ENCODE data around the gene CCDC148.

The CCDC148 gene

DNA sequence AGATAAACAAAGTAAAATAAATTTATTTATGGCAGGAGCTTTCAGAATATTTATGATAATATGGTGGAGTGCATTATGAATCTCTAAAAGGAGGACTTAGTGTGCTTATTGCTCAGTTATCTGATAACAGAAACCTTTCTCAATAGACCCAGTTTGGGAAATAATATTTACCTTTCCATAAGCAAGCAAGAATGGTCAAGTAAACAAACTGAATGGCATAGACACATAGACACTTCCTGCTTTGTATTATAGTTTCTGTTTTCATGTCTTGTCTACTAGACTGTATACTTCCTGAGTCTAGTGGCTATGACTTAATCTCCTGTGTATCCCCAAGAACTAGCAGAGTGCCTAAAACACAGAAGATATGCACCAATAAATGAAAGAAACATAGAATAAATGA is 267.0 kb downstream of the CCDC148 start:
- Histone ChIP-seq H3K4me1 (ENCODE audit: insufficient read depth, low read length) (peaks cover 22% of the 10 kb centered on the region), H3K27me3 (ENCODE audit: insufficient read depth, low read length) (no peaks in the 10 kb centered on the region), H3K9ac (ENCODE audit: low read depth, low read length) (no peak overlapping the region), H3K4me3 (ENCODE audit: low read length) (no peak overlapping the region), H3K36me3 (ENCODE audit: insufficient read depth, low read length) (no peaks in the 10 kb centered on the region), H3K9me3 (ENCODE audit: insufficient read depth, low read depth, low read length) (no peaks in the 10 kb centered on the region), H3K27ac (ENCODE audit: low read depth, low read length) (no peak overlapping the region)

DNA sequence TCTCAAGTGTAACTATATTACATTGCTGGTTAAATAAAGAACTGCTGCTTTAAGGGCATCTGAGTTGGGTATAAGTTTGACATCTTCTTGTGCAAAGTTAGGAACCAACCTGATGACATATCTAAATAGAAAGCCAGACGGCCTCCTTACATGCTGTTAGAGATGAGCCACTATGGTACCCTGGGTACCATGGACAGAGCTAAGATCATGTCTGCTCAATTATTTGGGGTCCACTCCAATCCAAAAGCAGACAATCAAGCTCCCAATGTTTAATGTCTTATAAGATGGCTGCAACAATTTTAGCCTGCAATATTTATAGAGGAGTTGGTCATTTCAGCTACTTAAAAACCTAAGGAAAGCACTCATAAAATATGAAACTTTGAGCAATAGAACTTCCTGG is 268.6 kb downstream of the CCDC148 start:
- no peak overlapping the region for H3K4me3 ChIP-seq (ENCODE audit: low read length)
- 88% methylated on average over 1 of the region's 1 CpG for WGBS
- H3K9ac ChIP-seq (ENCODE audit: low read depth, low read length) = no peak overlapping the region
- H3K27me3 ChIP-seq (ENCODE audit: insufficient read depth, low read length) = no peaks in the 10 kb centered on the region
- peaks cover 22% of the 10 kb centered on the region for H3K4me1 ChIP-seq (ENCODE audit: insufficient read depth, low read length)
- H3K9me3 ChIP-seq (ENCODE audit: insufficient read depth, low read depth, low read length) = no peaks in the 10 kb centered on the region
- no peaks in the 10 kb centered on the region for H3K36me3 ChIP-seq (ENCODE audit: insufficient read depth, low read length)
- H3K27ac ChIP-seq (ENCODE audit: low read depth, low read length) = no peak overlapping the region

DNA sequence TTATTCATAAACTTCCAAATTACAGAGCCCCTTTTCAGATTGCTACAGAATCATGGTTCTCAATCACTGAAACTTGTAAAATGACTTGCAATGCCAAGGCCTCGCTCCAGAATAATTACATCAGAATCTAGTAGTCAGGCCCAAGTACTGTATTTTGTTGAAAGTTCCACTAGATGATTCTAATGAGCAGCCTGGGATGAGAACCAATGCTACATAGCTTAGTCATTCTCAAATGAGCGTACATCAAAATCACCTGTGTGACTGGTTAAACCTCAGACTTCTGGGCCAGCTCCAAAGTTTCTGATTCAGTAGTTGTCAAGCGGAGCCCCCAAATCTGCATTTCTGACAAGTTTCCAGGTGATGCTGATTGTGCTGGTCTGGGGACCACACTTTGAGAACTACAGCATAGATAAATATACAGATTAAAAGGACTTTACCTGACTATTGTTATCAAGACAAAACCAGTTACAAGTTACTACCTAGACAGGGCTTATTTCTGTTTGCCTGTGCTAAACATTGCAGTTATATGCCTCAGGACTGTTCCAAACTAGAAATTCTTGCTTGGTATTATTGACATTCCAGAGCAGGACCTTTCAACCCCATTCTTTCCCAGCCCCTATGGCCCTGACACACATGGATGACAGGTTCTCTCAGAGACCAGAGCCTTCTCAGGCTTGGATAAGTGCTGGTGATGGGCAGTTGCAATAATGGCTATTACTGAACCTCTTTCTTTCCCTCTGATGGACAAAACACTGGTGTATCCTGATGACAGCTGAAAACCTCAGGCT is 271.8 kb downstream of the CCDC148 start:
- Histone ChIP-seq H3K9ac (ENCODE audit: low read depth, low read length) (no peak overlapping the region), H3K9me3 (ENCODE audit: insufficient read depth, low read depth, low read length) (no peaks in the 10 kb centered on the region), H3K4me1 (ENCODE audit: insufficient read depth, low read length) (no peaks in the 10 kb centered on the region; the same call in 1 of the 2 replicates), H3K36me3 (ENCODE audit: insufficient read depth, low read length) (no peaks in the 10 kb centered on the region), H3K27me3 (ENCODE audit: insufficient read depth, low read length) (no peaks in the 10 kb centered on the region), H3K27ac (ENCODE audit: low read depth, low read length) (no peak overlapping the region), H3K4me3 (ENCODE audit: low read length) (no peak overlapping the region)
- WGBS = 91% methylated on average over 3 of the region's 3 CpGs

DNA sequence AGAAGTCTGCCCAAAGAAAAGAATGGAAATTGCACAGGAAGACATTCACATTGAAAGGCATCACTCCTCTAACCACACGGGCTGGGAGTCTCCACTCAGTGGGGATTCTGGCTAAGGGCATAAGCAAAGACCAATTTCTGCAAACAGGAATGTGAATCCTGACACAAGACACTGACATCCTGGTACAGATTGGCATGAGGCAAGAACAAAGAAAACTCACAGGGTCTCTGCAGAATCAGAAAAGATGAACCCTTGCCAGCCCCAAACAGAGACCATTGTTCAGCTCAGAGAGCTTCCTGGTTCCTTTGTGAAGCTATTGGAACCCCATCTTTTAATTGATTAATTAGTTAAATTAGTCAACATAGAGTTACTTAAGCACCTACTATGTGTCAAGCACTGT is 272.6 kb downstream of the CCDC148 start:
- Histone ChIP-seq H3K27me3 (ENCODE audit: insufficient read depth, low read length) (no peaks in the 10 kb centered on the region), H3K36me3 (ENCODE audit: insufficient read depth, low read length) (no peaks in the 10 kb centered on the region), H3K4me1 (ENCODE audit: insufficient read depth, low read length) (no peaks in the 10 kb centered on the region; the same call in 1 of the 2 replicates), H3K9ac (ENCODE audit: low read depth, low read length) (no peak overlapping the region), H3K4me3 (ENCODE audit: low read length) (no peak overlapping the region), H3K9me3 (ENCODE audit: insufficient read depth, low read depth, low read length) (no peaks in the 10 kb centered on the region), H3K27ac (ENCODE audit: low read depth, low read length) (no peak overlapping the region)
- 50% methylated on average over 1 of the region's 1 CpG for WGBS

DNA sequence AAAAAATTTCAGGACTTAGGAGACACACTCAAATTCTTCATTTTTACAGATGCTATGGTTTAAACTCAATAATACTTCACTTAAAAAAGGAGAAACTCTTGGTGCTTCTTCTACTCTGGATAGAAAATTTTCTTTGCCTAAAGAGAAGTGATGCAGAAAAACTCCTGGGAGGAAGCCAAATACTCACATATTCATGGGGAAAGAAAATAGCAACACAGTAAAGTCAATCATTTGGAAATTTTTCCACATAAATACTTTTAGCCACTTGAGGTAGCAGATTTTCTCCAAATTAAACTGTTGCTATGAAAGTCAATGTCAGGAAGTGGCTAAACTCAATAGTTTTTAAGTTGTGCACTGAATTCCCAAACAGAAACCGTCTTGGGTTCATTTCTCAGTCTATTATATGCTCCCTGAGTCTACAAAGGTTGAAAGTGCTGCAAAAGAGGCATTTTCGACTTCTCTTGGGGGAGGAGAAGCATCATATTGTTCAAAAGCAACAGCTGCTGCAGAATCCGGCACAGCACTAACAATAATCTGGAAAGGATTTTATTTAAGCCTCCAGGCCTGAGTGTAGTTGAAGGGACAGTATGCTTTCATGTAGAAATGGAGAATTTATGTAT is 273.8 kb downstream of the CCDC148 start:
- Histone ChIP-seq H3K4me3 (ENCODE audit: low read length) (no peak overlapping the region), H3K36me3 (ENCODE audit: insufficient read depth, low read length) (no peaks in the 10 kb centered on the region), H3K9ac (ENCODE audit: low read depth, low read length) (no peak overlapping the region), H3K27me3 (ENCODE audit: insufficient read depth, low read length) (no peaks in the 10 kb centered on the region), H3K4me1 (ENCODE audit: insufficient read depth, low read length) (no peaks in the 10 kb centered on the region), H3K27ac (ENCODE audit: low read depth, low read length) (no peak overlapping the region), H3K9me3 (ENCODE audit: insufficient read depth, low read depth, low read length) (no peaks in the 10 kb centered on the region)
- WGBS = 93% methylated on average over 3 of the region's 3 CpGs

DNA sequence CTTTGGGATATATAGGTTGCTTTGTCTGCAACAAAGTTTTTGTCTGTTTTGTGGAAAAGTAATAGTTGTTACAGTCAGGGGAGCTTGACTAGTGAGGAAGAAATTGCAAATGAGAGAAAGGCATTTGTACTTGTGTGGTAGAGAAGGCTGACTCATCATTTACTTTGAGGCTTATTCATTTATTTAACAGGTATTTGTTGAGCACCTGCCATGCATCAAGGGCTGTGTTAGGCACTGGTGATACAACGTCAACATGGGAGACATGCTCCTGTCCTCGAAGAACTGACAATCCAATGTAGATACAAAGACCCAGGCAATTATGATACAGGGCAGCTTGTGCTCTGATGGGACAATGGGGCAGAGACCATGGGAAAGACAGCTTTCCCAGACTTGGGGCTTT is 275.4 kb downstream of the CCDC148 start:
- Histone ChIP-seq H3K9me3 (ENCODE audit: insufficient read depth, low read depth, low read length) (no peaks in the 10 kb centered on the region), H3K4me3 (ENCODE audit: low read length) (no peak overlapping the region), H3K4me1 (ENCODE audit: insufficient read depth, low read length) (no peaks in the 10 kb centered on the region), H3K36me3 (ENCODE audit: insufficient read depth, low read length) (no peaks in the 10 kb centered on the region), H3K9ac (ENCODE audit: low read depth, low read length) (no peak overlapping the region), H3K27me3 (ENCODE audit: insufficient read depth, low read length) (no peaks in the 10 kb centered on the region), H3K27ac (ENCODE audit: low read depth, low read length) (no peak overlapping the region)
- 67% methylated on average over 2 of the region's 2 CpGs for WGBS

DNA sequence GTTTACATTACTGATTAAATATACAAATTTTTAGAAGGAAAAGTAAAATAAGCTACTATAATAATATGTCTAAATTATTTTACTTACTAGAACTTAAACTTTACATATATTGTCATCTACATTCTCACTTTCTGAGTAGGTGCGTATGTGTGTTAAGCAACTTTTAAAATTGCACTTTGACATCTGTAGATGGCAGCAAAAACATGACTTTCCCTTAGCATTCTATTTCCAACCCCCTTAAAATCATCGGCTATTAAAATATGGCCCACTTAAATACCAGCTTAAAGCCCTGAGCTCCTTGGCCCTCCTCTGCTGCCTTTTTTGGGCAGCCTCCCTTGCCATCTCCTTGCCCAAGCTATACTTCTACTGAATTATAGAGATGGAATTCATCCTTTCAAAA is 276.9 kb downstream of the CCDC148 start:
- 86% methylated on average over 2 of the region's 2 CpGs for WGBS

DNA sequence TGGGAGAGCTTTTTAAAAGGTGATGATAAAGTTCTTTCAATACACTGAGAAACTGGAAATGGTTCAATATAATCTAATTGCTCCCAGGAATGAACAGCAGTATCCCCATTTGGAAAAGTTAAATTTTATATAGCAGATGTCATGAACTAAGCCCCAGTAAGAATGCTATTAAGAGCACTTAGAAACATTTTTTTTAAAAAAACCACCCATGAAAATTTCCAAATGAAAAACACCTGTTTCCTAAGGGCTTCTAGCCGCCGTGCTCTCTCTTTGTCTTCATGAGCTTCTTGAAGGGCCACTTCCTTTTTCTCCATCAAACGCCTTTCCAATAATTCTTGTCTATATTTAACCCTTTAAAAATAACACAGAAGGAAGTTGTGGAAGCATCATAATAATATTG is 277.9 kb downstream of the CCDC148 start:
- H3K9me3 ChIP-seq (ENCODE audit: insufficient read depth, low read depth, low read length) = no peaks in the 10 kb centered on the region
- H3K9ac ChIP-seq (ENCODE audit: low read depth, low read length) = no peak overlapping the region
- no peaks in the 10 kb centered on the region for H3K27me3 ChIP-seq (ENCODE audit: insufficient read depth, low read length)
- no peaks in the 10 kb centered on the region for H3K4me1 ChIP-seq (ENCODE audit: insufficient read depth, low read length)
- no peak overlapping the region for H3K4me3 ChIP-seq (ENCODE audit: low read length)
- WGBS = 91% methylated on average over 3 of the region's 3 CpGs
- H3K27ac ChIP-seq (ENCODE audit: low read depth, low read length) = no peak overlapping the region
- H3K36me3 ChIP-seq (ENCODE audit: insufficient read depth, low read length) = no peaks in the 10 kb centered on the region

More for the DNA sequence above, 276.9 kb downstream of the CCDC148 start:
- H3K9me3 ChIP-seq (ENCODE audit: insufficient read depth, low read depth, low read length) = no peaks in the 10 kb centered on the region
- no peak overlapping the region for H3K4me3 ChIP-seq (ENCODE audit: low read length)
- H3K9ac ChIP-seq (ENCODE audit: low read depth, low read length) = no peak overlapping the region
- H3K27me3 ChIP-seq (ENCODE audit: insufficient read depth, low read length) = no peaks in the 10 kb centered on the region
- H3K36me3 ChIP-seq (ENCODE audit: insufficient read depth, low read length) = no peaks in the 10 kb centered on the region
- H3K27ac ChIP-seq (ENCODE audit: low read depth, low read length) = no peak overlapping the region
- H3K4me1 ChIP-seq (ENCODE audit: insufficient read depth, low read length) = no peaks in the 10 kb centered on the region

DNA sequence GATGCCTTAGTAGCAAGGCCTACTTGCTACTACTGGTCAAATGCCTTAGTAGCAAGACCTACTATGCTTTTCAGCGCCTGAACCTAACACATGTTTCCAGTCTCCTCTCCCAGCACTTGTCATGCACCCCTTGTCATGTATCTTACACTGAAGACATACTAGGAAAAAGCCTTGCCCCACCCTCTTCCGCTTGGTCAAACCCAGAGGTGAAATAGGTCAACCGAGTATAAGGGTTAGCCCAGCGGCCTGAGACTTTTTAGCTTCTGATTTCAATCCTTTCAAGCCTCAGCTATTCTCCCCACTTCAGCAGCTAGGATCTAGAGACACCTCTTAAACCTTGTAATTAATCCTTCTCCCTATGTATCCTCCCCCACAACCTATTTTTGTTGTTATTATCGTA is 281.6 kb downstream of the CCDC148 start:
- 90% methylated on average over 5 of the region's 5 CpGs for WGBS
- Histone ChIP-seq H3K9me3 (ENCODE audit: insufficient read depth, low read depth, low read length) (no peaks in the 10 kb centered on the region), H3K27ac (ENCODE audit: low read depth, low read length) (no peak overlapping the region)

DNA sequence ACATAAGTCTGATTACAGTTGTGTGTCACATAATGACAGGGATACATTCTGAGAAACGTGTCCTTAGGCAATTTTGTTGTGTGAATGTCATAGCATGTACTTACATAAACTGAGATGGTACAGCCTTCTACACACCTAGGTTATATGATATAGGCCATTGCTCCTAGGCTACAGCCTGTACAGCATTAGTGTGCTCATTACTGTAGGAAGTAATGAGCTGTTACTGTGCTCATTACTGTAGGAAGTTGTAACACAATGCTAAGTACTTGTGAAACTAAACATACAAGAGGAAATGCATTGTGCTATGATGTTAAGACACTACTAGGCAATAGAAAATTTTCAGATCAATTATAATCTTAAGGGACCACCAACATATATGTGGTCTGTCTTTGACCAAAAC is 282.1 kb downstream of the CCDC148 start:
- Histone ChIP-seq H3K36me3 (ENCODE audit: insufficient read depth, low read length) (no peaks in the 10 kb centered on the region), H3K9ac (ENCODE audit: low read depth, low read length) (no peak overlapping the region), H3K9me3 (ENCODE audit: insufficient read depth, low read depth, low read length) (no peaks in the 10 kb centered on the region), H3K27ac (ENCODE audit: low read depth, low read length) (no peak overlapping the region), H3K4me3 (ENCODE audit: low read length) (no peak overlapping the region), H3K4me1 (ENCODE audit: insufficient read depth, low read length) (no peaks in the 10 kb centered on the region), H3K27me3 (ENCODE audit: insufficient read depth, low read length) (no peaks in the 10 kb centered on the region)
- WGBS = 100% methylated on average over 1 of the region's 1 CpG

More for the DNA sequence above, 281.6 kb downstream of the CCDC148 start:
- Histone ChIP-seq H3K9ac (ENCODE audit: low read depth, low read length) (no peak overlapping the region), H3K4me3 (ENCODE audit: low read length) (no peak overlapping the region), H3K36me3 (ENCODE audit: insufficient read depth, low read length) (no peaks in the 10 kb centered on the region), H3K27me3 (ENCODE audit: insufficient read depth, low read length) (no peaks in the 10 kb centered on the region), H3K4me1 (ENCODE audit: insufficient read depth, low read length) (no peaks in the 10 kb centered on the region)

DNA sequence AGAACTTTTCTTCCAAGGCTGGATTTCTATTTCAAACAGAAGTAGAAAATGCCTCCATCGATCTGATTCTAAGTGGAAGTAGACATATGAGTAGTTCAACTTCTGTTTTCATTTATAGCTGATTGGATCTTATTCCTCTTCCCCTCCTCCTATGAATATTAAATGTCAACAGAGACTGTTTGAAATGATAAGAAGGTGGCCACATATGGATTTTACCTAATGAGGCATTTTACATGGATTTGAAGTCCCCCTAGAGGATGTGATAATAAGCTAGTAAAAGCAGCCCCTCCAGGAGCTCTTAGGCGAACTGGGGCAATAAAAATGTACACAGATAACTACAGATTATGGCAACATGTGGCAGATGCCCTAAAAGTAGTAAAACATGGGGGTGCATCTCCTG is 283.8 kb downstream of the CCDC148 start:
- WGBS = 60% methylated on average over 1 of the region's 2 CpGs

More for the DNA sequence above, 283.8 kb downstream of the CCDC148 start:
- no peak overlapping the region for H3K9ac ChIP-seq (ENCODE audit: low read depth, low read length)
- no peaks in the 10 kb centered on the region for H3K9me3 ChIP-seq (ENCODE audit: insufficient read depth, low read depth, low read length)
- no peaks in the 10 kb centered on the region for H3K27me3 ChIP-seq (ENCODE audit: insufficient read depth, low read length)
- H3K4me1 ChIP-seq (ENCODE audit: insufficient read depth, low read length) = no peaks in the 10 kb centered on the region
- H3K27ac ChIP-seq (ENCODE audit: low read depth, low read length) = no peak overlapping the region
- no peaks in the 10 kb centered on the region for H3K36me3 ChIP-seq (ENCODE audit: insufficient read depth, low read length)
- no peak overlapping the region for H3K4me3 ChIP-seq (ENCODE audit: low read length)
